ENCODE results near the gene MLYCD. TPM values are rescaled to one million over a fixed set of nuclear protein-coding genes. Genes with fewer than 3 reads are reported as not detected.

The MLYCD gene
- total and polyA plus RNA-seq, 10 of the 15 experiments (the other 5 are each of a cell fraction or from before 2014, with no cell fraction given) = 0.21 to 3.7 (median 1.7) TPM

Other genes with a start within 250 kb of the MLYCD start
- 44.1 and 45.9 TPM in 2 replicates for gene HSBP1, start 91.1 kb upstream of the MLYCD start, total RNA-seq (2014; rRNA removed)
- gene HSBP1, start 91.1 kb upstream of the MLYCD start, total RNA-seq (2014; rRNA removed; fragmentation: Illumina TruSeq; extraction: Trizol) = 51.3 and 54.1 TPM in 2 replicates
- 54.5 and 59.8 TPM in 2 replicates for gene HSBP1, start 91.1 kb upstream of the MLYCD start, total RNA-seq (2021)
- gene HSBP1, start 91.1 kb upstream of the MLYCD start, polyA plus RNA-seq (2011; rRNA removed) = 109 and 132 TPM in 2 replicates
- gene HSBP1, start 91.1 kb upstream of the MLYCD start, polyA plus RNA-seq (2014; fragmentation: Illumina TruSeq; extraction: Trizol) = 13.4 and 26.6 TPM in 2 replicates
- 100 to 1,000 TPM; 240 to 263 TPM for gene HSBP1, start 91.1 kb upstream of the MLYCD start, polyA plus RNA-seq (2014; fragmentation: Nextera tagmentation; extraction: Ambion mirVana)
- gene HSBP1, start 91.1 kb upstream of the MLYCD start, polyA plus RNA-seq (2014; rRNA removed) = 82.5 and 89.5 TPM in 2 replicates
- gene HSBP1, start 91.1 kb upstream of the MLYCD start, polyA plus RNA-seq (2016; fragmentation: Nextera tagmentation; extraction: Ambion mirVana) = 100 to 1,000 TPM; 188 to 194 TPM
- 0.06 and 0.16 TPM in 2 replicates for gene OSGIN1, start 54.1 kb downstream of the MLYCD start, total RNA-seq (2014; rRNA removed)
- not detected in 2 replicates for gene OSGIN1, start 54.1 kb downstream of the MLYCD start, total RNA-seq (2014; rRNA removed; fragmentation: Illumina TruSeq; extraction: Trizol)
- gene OSGIN1, start 54.1 kb downstream of the MLYCD start, total RNA-seq (2021) = 0.18 and 0.32 TPM in 2 replicates
- gene OSGIN1, start 54.1 kb downstream of the MLYCD start, polyA plus RNA-seq (2011; rRNA removed) = 0.07 and 0.16 TPM in 2 replicates
- 0.13 TPM in 1 of 2 replicates, not detected in the other for gene OSGIN1, start 54.1 kb downstream of the MLYCD start, polyA plus RNA-seq (2014; fragmentation: Illumina TruSeq; extraction: Trizol)
- not detected for gene OSGIN1, start 54.1 kb downstream of the MLYCD start, polyA plus RNA-seq (2014; fragmentation: Nextera tagmentation; extraction: Ambion mirVana)
- not detected in 2 replicates for gene OSGIN1, start 54.1 kb downstream of the MLYCD start, polyA plus RNA-seq (2014; rRNA removed)
- gene OSGIN1, start 54.1 kb downstream of the MLYCD start, polyA plus RNA-seq (2016; fragmentation: Nextera tagmentation; extraction: Ambion mirVana) = under 1 TPM in 1 of 2 experiments, not detected in 1; 0.08 TPM
- gene NECAB2, start 69.1 kb downstream of the MLYCD start, total RNA-seq (2014; rRNA removed) = not detected in 2 replicates
- not detected in 2 replicates for gene NECAB2, start 69.1 kb downstream of the MLYCD start, total RNA-seq (2014; rRNA removed; fragmentation: Illumina TruSeq; extraction: Trizol)
- not detected in 2 replicates for gene NECAB2, start 69.1 kb downstream of the MLYCD start, total RNA-seq (2021)
- gene NECAB2, start 69.1 kb downstream of the MLYCD start, polyA plus RNA-seq (2011; rRNA removed) = not detected in 2 replicates
- gene NECAB2, start 69.1 kb downstream of the MLYCD start, polyA plus RNA-seq (2014; fragmentation: Illumina TruSeq; extraction: Trizol) = not detected in 2 replicates
- not detected for gene NECAB2, start 69.1 kb downstream of the MLYCD start, polyA plus RNA-seq (2014; fragmentation: Nextera tagmentation; extraction: Ambion mirVana)
- gene NECAB2, start 69.1 kb downstream of the MLYCD start, polyA plus RNA-seq (2014; rRNA removed) = not detected in 2 replicates
- gene NECAB2, start 69.1 kb downstream of the MLYCD start, polyA plus RNA-seq (2016; fragmentation: Nextera tagmentation; extraction: Ambion mirVana) = not detected
- gene SLC38A8, start 143.7 kb downstream of the MLYCD start, total RNA-seq (2014; rRNA removed) = not detected in 2 replicates
- gene SLC38A8, start 143.7 kb downstream of the MLYCD start, total RNA-seq (2014; rRNA removed; fragmentation: Illumina TruSeq; extraction: Trizol) = not detected in 2 replicates
- not detected in 2 replicates for gene SLC38A8, start 143.7 kb downstream of the MLYCD start, total RNA-seq (2021)
- not detected in 2 replicates for gene SLC38A8, start 143.7 kb downstream of the MLYCD start, polyA plus RNA-seq (2011; rRNA removed)
- gene SLC38A8, start 143.7 kb downstream of the MLYCD start, polyA plus RNA-seq (2014; fragmentation: Illumina TruSeq; extraction: Trizol) = not detected in 2 replicates
- gene SLC38A8, start 143.7 kb downstream of the MLYCD start, polyA plus RNA-seq (2014; fragmentation: Nextera tagmentation; extraction: Ambion mirVana) = not detected
- not detected in 2 replicates for gene SLC38A8, start 143.7 kb downstream of the MLYCD start, polyA plus RNA-seq (2014; rRNA removed)
- not detected for gene SLC38A8, start 143.7 kb downstream of the MLYCD start, polyA plus RNA-seq (2016; fragmentation: Nextera tagmentation; extraction: Ambion mirVana)
- 37.5 and 39.5 TPM in 2 replicates for gene MBTPS1, start 217.8 kb downstream of the MLYCD start, total RNA-seq (2014; rRNA removed)
- gene MBTPS1, start 217.8 kb downstream of the MLYCD start, total RNA-seq (2014; rRNA removed; fragmentation: Illumina TruSeq; extraction: Trizol) = 21.9 and 23.7 TPM in 2 replicates
- 28.1 and 37.5 TPM in 2 replicates for gene MBTPS1, start 217.8 kb downstream of the MLYCD start, total RNA-seq (2021)
- gene MBTPS1, start 217.8 kb downstream of the MLYCD start, polyA plus RNA-seq (2011; rRNA removed) = 39.5 and 43.9 TPM in 2 replicates
- 24.9 and 28.7 TPM in 2 replicates for gene MBTPS1, start 217.8 kb downstream of the MLYCD start, polyA plus RNA-seq (2014; fragmentation: Illumina TruSeq; extraction: Trizol)
- 1 to 10 TPM; 1.3 to 3.3 TPM for gene MBTPS1, start 217.8 kb downstream of the MLYCD start, polyA plus RNA-seq (2014; fragmentation: Nextera tagmentation; extraction: Ambion mirVana)
- 33.8 and 34.6 TPM in 2 replicates for gene MBTPS1, start 217.8 kb downstream of the MLYCD start, polyA plus RNA-seq (2014; rRNA removed)
- 10 to 100 TPM; 35.9 to 37.4 TPM for gene MBTPS1, start 217.8 kb downstream of the MLYCD start, polyA plus RNA-seq (2016; fragmentation: Nextera tagmentation; extraction: Ambion mirVana)
- 5.5 and 7.8 TPM in 2 replicates for gene HSDL1, start 246.1 kb downstream of the MLYCD start, total RNA-seq (2014; rRNA removed)
- gene HSDL1, start 246.1 kb downstream of the MLYCD start, total RNA-seq (2014; rRNA removed; fragmentation: Illumina TruSeq; extraction: Trizol) = 5.5 and 5.6 TPM in 2 replicates
- gene HSDL1, start 246.1 kb downstream of the MLYCD start, total RNA-seq (2021) = 5.5 and 6.8 TPM in 2 replicates
- gene HSDL1, start 246.1 kb downstream of the MLYCD start, polyA plus RNA-seq (2011; rRNA removed) = 13.4 and 17.4 TPM in 2 replicates
- 7.0 and 10.6 TPM in 2 replicates for gene HSDL1, start 246.1 kb downstream of the MLYCD start, polyA plus RNA-seq (2014; fragmentation: Illumina TruSeq; extraction: Trizol)
- 1 to 10 TPM; 2.0 to 3.6 TPM for gene HSDL1, start 246.1 kb downstream of the MLYCD start, polyA plus RNA-seq (2014; fragmentation: Nextera tagmentation; extraction: Ambion mirVana)
- gene HSDL1, start 246.1 kb downstream of the MLYCD start, polyA plus RNA-seq (2014; rRNA removed) = 5.6 and 7.5 TPM in 2 replicates
- 1 to 10 TPM; 4.4 to 5.7 TPM for gene HSDL1, start 246.1 kb downstream of the MLYCD start, polyA plus RNA-seq (2016; fragmentation: Nextera tagmentation; extraction: Ambion mirVana)
- not detected in 2 replicates for gene DNAAF1, start 246.2 kb downstream of the MLYCD start, total RNA-seq (2014; rRNA removed)
- gene DNAAF1, start 246.2 kb downstream of the MLYCD start, total RNA-seq (2014; rRNA removed; fragmentation: Illumina TruSeq; extraction: Trizol) = not detected in 2 replicates
- gene DNAAF1, start 246.2 kb downstream of the MLYCD start, total RNA-seq (2021) = not detected in 2 replicates
- gene DNAAF1, start 246.2 kb downstream of the MLYCD start, polyA plus RNA-seq (2011; rRNA removed) = not detected in 2 replicates
- gene DNAAF1, start 246.2 kb downstream of the MLYCD start, polyA plus RNA-seq (2014; fragmentation: Illumina TruSeq; extraction: Trizol) = 0.04 TPM in 1 of 2 replicates, not detected in the other
- under 1 TPM; 0.02 to 0.11 TPM for gene DNAAF1, start 246.2 kb downstream of the MLYCD start, polyA plus RNA-seq (2014; fragmentation: Nextera tagmentation; extraction: Ambion mirVana)
- gene DNAAF1, start 246.2 kb downstream of the MLYCD start, polyA plus RNA-seq (2014; rRNA removed) = not detected in 2 replicates
- gene DNAAF1, start 246.2 kb downstream of the MLYCD start, polyA plus RNA-seq (2016; fragmentation: Nextera tagmentation; extraction: Ambion mirVana) = under 1 TPM in 1 of 2 experiments, not detected in 1; 0.76 TPM

All from GM12878 (cell line).